HG03095 (cell line): ENCODE data around the gene SCGB1D2.
"Not testable (repeated sequence)": the region's sequence is repeated elsewhere in the genome, so short reads cannot be mapped to it uniquely, and the experiment has no call there.

Source experiments
- ATAC-seq: cut with Tn5 transposase; IDR thresholded peaks from one replicate; pipeline ENCODE4 v1.9.1; 2021; ENCODE audit warnings: moderate library complexity; ENCODE audit not compliant: unreplicated experiment

Gene SCGB1D2, protein sequence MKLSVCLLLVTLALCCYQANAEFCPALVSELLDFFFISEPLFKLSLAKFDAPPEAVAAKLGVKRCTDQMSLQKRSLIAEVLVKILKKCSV

DNA sequence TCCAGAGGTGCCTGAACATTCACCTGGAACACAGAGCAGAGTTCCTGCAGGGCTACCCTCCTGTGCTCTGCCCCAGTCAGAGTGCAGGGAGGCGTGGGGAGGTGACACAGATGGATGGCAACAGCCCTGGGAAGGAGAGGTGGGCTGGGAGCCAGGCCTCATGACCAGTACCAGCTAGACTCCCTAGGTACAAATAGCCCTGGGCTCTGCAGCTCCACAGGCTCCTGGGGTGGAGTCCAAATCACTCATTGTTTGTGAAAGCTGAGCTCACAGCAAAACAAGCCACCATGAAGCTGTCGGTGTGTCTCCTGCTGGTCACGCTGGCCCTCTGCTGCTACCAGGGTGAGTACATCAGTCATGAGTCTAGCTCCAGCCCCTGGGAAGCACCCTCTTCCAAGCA lies at the start of gene SCGB1D2:
Gene SCGB1D2 (plus strand): TSS at position 219 of the 400 bp plus-strand sequence. CDS start 69 bp downstream, at position 288.
- no peak for ATAC-seq

DNA sequence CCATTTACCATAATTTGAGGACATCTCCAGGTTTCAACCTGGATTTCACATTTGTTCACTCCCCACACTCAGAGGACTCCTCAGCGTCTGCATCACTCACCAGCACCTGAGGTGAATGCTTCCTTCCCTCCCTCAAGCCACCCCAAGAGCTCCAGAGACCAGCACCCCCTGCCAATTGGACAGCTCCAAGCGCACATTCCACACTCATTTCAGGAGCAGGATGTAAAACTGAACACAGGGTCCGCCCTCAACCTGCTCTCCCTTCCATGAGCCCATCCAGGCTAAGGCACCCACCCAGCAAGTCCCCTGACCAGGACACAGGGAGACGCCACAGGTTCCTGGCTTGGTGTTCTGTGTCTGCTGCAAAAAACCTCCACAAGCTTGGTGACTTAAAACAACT lies 48.1 kb upstream of the SCGB1D2 start:
- ATAC-seq = no peak

DNA sequence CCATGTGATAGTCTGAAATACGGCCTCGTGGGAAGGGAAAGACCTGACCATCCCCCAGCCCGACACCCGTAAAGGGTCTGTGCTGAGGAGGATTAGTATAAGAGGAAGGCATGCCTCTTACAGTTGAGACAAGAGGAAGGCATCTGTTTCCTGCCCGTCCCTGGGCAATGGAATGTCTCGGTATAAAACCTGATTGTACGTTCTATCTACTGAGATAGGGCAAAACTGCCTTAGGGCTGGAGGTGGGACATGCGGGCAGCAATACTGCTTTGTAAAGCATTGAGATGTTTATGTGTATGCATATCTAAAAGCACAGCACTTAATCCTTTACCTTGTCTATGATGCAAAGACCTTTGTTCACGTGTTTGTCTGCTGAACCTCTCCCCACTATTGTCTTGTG lies 47.0 kb upstream of the SCGB1D2 start:
- not testable (repeated sequence) for ATAC-seq

GRCh38 chr11:62195945-62196344 lies 46.1 kb upstream of the SCGB1D2 start:
- no peak for ATAC-seq

- ATAC-seq = not testable (repeated sequence)
Observed at GRCh38 chr11:62197400-62197799, 44.6 kb upstream of the SCGB1D2 start.

- ATAC-seq = no peak
Observed at GRCh38 chr11:62201376-62201775, 40.7 kb upstream of the SCGB1D2 start.

- ATAC-seq = no peak
Observed at GRCh38 chr11:62202910-62203309, 39.1 kb upstream of the SCGB1D2 start.

DNA sequence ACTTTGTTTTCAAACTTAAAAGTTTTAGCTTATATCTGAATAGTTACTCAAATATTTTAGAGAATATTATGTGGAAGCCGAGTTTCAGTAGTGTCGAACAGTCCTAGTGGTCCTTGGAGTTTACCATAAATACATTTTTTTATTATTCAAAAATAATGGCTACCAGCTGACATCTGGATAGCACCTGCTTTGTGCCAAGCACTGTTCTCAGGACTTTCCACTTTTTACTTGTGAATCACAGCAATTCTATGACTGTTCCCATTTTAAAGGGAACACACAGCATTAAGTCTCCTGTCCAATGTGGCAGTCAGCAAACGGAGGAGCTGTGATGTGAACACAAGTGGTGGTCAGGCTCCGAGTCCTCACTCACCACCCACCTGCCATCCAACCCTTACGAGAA lies 37.6 kb upstream of the SCGB1D2 start:
- ATAC-seq = no peak

DNA sequence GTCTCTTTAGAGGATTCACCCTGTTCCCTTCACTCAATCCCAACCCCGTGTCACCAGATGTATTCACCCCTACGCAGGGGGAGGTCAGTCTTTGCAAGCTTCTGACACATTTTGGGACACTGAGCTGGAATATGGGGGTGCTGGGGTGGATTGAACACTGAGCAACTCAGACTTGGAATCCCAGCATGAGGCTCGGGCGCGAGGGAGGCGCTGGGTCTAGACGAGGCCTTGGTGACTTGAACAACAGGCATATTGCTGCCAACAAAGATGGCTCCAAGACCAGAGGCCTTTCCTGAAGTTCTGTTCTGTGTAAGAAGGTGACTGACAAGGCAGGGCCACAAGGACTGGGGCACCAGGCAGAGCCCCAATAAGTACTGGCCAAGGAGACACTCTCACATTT lies 36.6 kb upstream of the SCGB1D2 start:
- no peak for ATAC-seq

DNA sequence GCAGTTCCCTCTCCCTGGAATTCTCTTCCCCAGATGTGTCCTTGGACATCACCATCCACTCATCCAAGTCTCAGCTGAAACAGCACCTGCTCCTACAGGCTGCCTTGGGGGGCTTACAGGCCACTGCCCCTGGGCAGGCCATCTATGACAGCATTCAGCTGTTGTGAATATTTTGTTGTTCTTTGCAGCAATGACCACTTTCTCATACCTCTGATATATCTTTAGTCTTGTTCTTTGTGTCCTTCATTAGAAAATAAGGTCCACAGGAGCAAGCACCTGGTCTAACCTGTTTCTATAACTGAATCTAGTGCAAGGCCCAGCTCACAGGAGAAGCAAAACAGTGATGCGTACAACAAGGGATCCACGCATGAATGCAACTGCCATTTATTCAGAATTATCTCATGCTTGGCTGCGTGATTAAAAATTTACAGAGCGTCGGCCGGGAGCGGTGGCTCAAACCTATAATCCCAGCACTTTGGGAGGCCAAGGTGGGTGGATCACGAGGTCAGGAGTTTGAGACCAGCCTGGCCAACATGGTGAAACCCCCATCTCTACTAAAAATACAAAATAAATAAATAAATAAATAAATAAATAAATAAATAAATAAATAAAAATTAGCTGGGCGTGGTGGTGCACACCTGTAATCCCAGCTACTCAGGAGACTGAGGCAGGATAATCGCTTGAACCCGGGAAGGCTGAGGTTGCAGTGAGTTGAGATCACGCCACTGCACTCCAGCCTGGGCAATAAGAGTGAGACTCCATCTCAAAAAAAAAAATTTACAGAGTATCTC lies 35.6 kb upstream of the SCGB1D2 start:
- not testable (repeated sequence) for ATAC-seq

GRCh38 chr11:62208785-62209144 lies 33.3 kb upstream of the SCGB1D2 start:
- ATAC-seq = no peak

GRCh38 chr11:62217191-62217748 lies 24.8 kb upstream of the SCGB1D2 start:
- no peak for ATAC-seq

DNA sequence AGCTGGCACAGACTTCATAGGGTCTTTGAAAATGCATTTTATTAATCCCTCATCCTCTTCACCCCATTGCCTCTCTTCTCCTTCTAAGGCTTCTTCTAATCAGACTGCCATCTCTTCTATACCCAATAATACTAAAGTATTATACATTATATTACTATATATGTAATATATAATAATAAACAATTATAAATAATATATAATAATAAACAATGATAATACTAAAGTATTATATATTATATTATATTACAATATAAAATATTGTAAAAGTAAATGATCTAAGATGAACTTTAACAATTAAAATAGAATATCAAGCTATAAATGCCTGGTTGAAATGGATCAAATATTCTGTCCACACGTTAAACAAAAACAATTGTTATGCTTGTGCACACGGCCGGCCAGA lies 20.5 kb upstream of the SCGB1D2 start:
- no peak for ATAC-seq

- ATAC-seq = no peak
Observed at GRCh38 chr11:62223095-62223494, 18.9 kb upstream of the SCGB1D2 start.

DNA sequence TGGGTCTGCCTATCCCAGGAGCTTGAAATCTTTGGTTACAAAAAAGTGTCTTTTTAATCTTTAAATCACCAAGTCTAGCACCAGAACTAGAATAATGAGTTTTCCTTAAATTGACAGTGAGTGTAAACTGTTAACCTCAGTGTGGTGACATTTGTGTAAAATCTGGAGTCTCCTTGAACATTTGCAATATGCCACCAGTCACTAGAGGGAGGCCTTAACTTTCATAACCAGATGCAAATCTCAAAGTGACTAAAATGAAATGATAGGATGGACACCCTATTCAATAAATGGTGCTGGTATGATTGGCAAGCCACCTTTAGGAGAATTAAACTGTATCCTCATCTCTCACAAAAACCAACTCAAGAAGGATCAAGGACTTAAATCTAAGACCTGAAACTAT lies 8.3 kb upstream of the SCGB1D2 start:
- ATAC-seq = no peak

DNA sequence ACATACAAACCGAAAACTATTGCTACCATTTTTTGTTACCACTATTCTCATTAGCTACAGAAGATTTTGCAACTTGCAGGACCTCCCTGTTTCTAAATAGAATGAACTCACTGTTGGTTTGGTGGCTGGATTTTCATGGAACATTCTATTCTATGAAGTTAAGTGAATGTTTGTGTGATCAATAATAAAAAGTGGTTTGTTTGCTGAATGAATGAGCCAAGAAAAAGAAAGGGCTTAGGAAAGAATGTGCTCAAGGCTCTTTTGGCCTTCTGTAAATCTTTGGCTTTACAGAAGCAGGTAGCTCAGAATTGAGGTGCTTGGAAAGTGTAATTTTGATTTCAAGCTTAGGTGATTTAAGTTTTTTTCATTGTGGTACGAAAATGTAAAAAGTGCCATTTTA lies 5.9 kb upstream of the SCGB1D2 start:
- ATAC-seq = no peak

GRCh38 chr11:62237499-62237898 lies 4.5 kb upstream of the SCGB1D2 start:
- ATAC-seq = no peak

- ATAC-seq = no peak
Observed at GRCh38 chr11:62238151-62238550, 3.9 kb upstream of the SCGB1D2 start.

DNA sequence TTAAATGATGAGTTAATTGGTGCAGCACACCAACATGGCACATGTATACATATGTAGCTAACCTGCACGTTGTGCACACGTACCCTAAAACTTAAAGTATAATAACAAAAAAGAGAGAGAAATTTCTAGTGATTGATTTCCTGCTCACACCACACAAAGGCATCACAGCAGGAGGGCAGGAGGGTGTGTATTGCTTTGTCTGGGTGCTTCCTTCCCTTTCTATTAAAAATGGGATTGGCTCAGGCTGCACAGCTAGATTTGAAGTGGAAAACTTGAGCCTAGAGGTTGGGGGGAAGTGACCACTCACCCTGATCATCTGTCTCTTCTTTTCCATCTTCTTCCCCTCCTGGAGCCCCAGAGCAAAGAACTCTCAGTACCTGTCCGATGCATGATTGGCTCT lies 944 bp upstream of the SCGB1D2 start:
- no peak for ATAC-seq

- ATAC-seq = no peak
Observed at GRCh38 chr11:62245271-62245753, 3.3 kb downstream of the SCGB1D2 start.

- no peak for ATAC-seq
Observed at GRCh38 chr11:62251698-62252097, 9.7 kb downstream of the SCGB1D2 start.

DNA sequence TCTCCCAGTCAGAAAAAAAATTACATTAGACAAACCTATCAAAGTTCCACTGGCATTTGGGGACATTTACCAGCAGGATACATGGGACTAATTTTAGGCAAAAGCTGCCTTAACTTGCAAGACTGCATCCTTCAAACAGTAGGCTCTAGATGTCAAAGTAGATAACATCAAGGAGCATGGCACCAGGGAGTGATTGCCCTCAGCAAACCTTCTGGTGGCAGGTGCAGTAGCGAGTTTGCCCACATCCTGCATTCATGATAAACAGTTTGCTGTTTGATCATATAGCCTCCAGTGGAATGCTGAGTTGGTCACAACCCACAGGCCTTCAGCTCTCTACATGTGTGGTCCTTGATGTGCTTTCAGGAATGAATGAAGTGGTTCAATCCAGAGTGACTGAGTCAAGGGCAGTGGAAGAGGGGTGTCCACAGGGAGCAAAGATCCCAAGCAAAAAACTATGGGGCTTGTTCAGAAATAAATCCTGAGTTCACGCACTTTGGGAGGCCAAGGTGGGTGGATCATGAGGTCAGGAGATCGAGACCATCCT lies 12.0 kb downstream of the SCGB1D2 start:
- no peak for ATAC-seq
